HCT116 (cell line): Measurements from ENCODE around the gene SLC7A8. TPM values are rescaled to one million over a fixed set of nuclear protein-coding genes. Genes with fewer than 3 reads are reported as not detected.

ENCODE experiments used
- ATAC-seq: fragments of 200-7000 bp; cut with Tn5 transposase; 2 replicates; pipeline ENCODE4 v1.9.1; 2020; ENCODE audit warnings: mild to moderate bottlenecking, moderate library complexity
- BruUV-seq: library from RNA; stranded (reverse); fragments of 400-500 nt; replicated peaks from 2 replicates; lab custom pipeline; 2021; lab: Mats Ljungman, UMichigan
- CTCF ChIA-PET: fragments of 300-600 bp; sonication (Branson Sonifier 250); formaldehyde crosslinking; loops from one replicate; lab custom pipeline; 2021; ENCODE audit warnings: antibody characterized with exemption; lab: Charles Lee
- POLR2A ChIA-PET: fragments of 300-600, 350-600 bp; sonication (Branson Sonifier 250); formaldehyde crosslinking; loops from one replicate; lab custom pipeline; 2021; ENCODE audit warnings: antibody characterized with exemption; lab: Charles Lee
- RAD21 ChIA-PET, 2 experiments: fragments of 300-600 bp; sonication (Branson Sonifier 250); formaldehyde crosslinking; loops; one replicate each; lab custom pipeline; 2023; ENCODE audit warnings: low total read pairs in 2 of 2; ENCODE audit not compliant: uncharacterized antibody in 2 of 2, unreplicated experiment in 2 of 2, low non-redundant PET in 1 of 2; lab: Charles Lee
- DNase-seq: peaks from one replicate; pipeline ENCODE4 v3.0.0-alpha.2; 2010; ENCODE audit warnings: low read depth, low spot score
- H2AFZ ChIP-seq: fragments of 200-600 bp; shearing (Covaris generic), sonication (generic); 2 replicates; pipeline ENCODE4 v1.6.1; 2017; ENCODE audit warnings: low read depth, mixed run types, mixed read lengths, antibody characterized with exemption, low read length; ENCODE audit not compliant: poor library complexity, severe bottlenecking
- H3K27ac ChIP-seq: 2 replicates; pipeline ENCODE4 v1.5.1; 2012; ENCODE audit warnings: low read depth, low read length
- H3K27me3 ChIP-seq: fragments of 200-600 bp; sonication (generic); 2 replicates; pipeline ENCODE4 v1.6.1; 2016; ENCODE audit warnings: mixed run types, low read length, mixed read lengths; ENCODE audit not compliant: insufficient read depth
- H3K36me3 ChIP-seq, 2 experiments: fragments of 200-500 bp in 1 of 2; fragments of 200-600 bp in 1 of 2; sonication (Bioruptor generic) in 1 of 2; sonication (generic) in 1 of 2; 2 replicates each; pipeline versions ENCODE4 v1.5.1 to v1.6.1; 2014 to 2016; ENCODE audit warnings: low read length in 2 of 2, inconsistent platforms in 1 of 2, mixed read lengths in 1 of 2, mixed run types in 1 of 2; ENCODE audit not compliant: insufficient read depth in 2 of 2, control insufficient read depth in 1 of 2
- H3K4me1 ChIP-seq, 2 experiments: fragments of 200-600 bp in 1 of 2; sonication (generic) in 1 of 2; 2 replicates each; pipeline versions ENCODE4 v1.5.1 to v1.6.1; 2012 to 2017; ENCODE audit warnings: low read length in 2 of 2, inconsistent platforms in 1 of 2, mild to moderate bottlenecking in 1 of 2, mixed read lengths in 1 of 2, mixed run types in 1 of 2, moderate library complexity in 1 of 2; ENCODE audit not compliant: insufficient read depth in 2 of 2, control insufficient read depth in 1 of 2
- H3K4me2 ChIP-seq: fragments of 200-600 bp; sonication (generic); 2 replicates; pipeline ENCODE4 v1.6.1; 2017; ENCODE audit warnings: mixed run types, low read length, mixed read lengths
- H3K4me3 ChIP-seq, 2 experiments: fragments of 200-600 bp in 1 of 2; sonication (generic) in 1 of 2; replicated peaks in 1 of 2; 2 replicates each; pipeline ENCODE4 v1.5.1; 2011 to 2016; ENCODE audit warnings: low read length in 2 of 2, control low read depth in 1 of 2, low read depth in 1 of 2, mild to moderate bottlenecking in 1 of 2, mixed read lengths in 1 of 2, mixed run types in 1 of 2
- H3K79me2 ChIP-seq: fragments of 200-600 bp; sonication (generic); 2 replicates; pipeline ENCODE4 v1.6.1; 2017; ENCODE audit warnings: mild to moderate bottlenecking, mixed run types, low read length, moderate library complexity, mixed read lengths; ENCODE audit not compliant: insufficient read depth
- H3K9ac ChIP-seq: fragments of 200-600 bp; sonication (generic); 2 replicates; pipeline ENCODE4 v1.6.1; 2016; ENCODE audit warnings: low read length, mixed read lengths
- H3K9me2 ChIP-seq: fragments of 200-600 bp; sonication (generic), shearing (Covaris generic); 2 replicates; pipeline ENCODE4 v1.6.1; 2017; ENCODE audit warnings: mixed run types, mild to moderate bottlenecking, moderate library complexity; ENCODE audit not compliant: insufficient read depth
- H3K9me3 ChIP-seq, 2 experiments: fragments of 200-500 bp in 1 of 2; fragments of 200-600 bp in 1 of 2; sonication (Bioruptor generic) in 1 of 2; sonication (generic) in 1 of 2; 2 replicates each; pipeline ENCODE4 v1.6.1; 2014 to 2017; ENCODE audit warnings: low read length in 2 of 2, mixed read lengths in 2 of 2, inconsistent platforms in 1 of 2, low read depth in 1 of 2, mild to moderate bottlenecking in 1 of 2, mixed run types in 1 of 2, moderate library complexity in 1 of 2; ENCODE audit not compliant: control insufficient read depth in 1 of 2, insufficient read depth in 1 of 2
- H4K20me1 ChIP-seq: fragments of 200-600 bp; sonication (generic), shearing (Covaris generic); 2 replicates; pipeline ENCODE4 v1.6.1; 2017; ENCODE audit warnings: mixed run types, mild to moderate bottlenecking, moderate library complexity; ENCODE audit not compliant: insufficient read depth
- CTCF ChIP-seq, 3 experiments: fragments of 200-600 bp in 1 of 3; sonication (generic) in 1 of 3; IDR thresholded peaks in 2 of 3; conservative IDR thresholded peaks in 1 of 3; 2 replicates each; pipeline ENCODE4 v1.5.1; 2012 to 2017; ENCODE audit warnings: low read depth in 2 of 3, low read length in 2 of 3, antibody characterized with exemption in 1 of 3, borderline replicate concordance in 1 of 3, control low read depth in 1 of 3, mild to moderate bottlenecking in 1 of 3, mixed read lengths in 1 of 3, mixed run types in 1 of 3, moderate library complexity in 1 of 3; ENCODE audit not compliant: insufficient read depth in 1 of 3
- EZH2 ChIP-seq: fragments of 200-600 bp; sonication (generic); IDR thresholded peaks from 2 replicates; pipeline ENCODE4 v1.6.1; 2017; ENCODE audit warnings: antibody characterized with exemption, mixed run types
- SP1 ChIP-seq: IDR thresholded peaks from 2 replicates; pipeline ENCODE4 v1.6.1; 2012; ENCODE audit warnings: low read depth
- ZBTB33 ChIP-seq: IDR thresholded peaks from 2 replicates; pipeline ENCODE4 v1.6.1; 2011; ENCODE audit warnings: mild to moderate bottlenecking, low read length, moderate library complexity; ENCODE audit not compliant: insufficient replicate concordance; ENCODE audit errors: extremely low read depth
- ZNF274 ChIP-seq: fragments of 200-500 bp; sonication (Bioruptor generic); IDR thresholded peaks from 2 replicates; pipeline ENCODE4 v1.6.1; 2014; ENCODE audit warnings: mild to moderate bottlenecking, low read depth, low read length, inconsistent platforms
- intact Hi-C: fragments of 100-400 bp; cut with micrococcal nuclease; formaldehyde crosslinking; loops from 2 replicates; pipeline ENCODE4 v1.10.0; 2022
- total RNA-seq: library from RNA; stranded (reverse); gene quantifications from one replicate; pipeline ENCODE4 v1.2.1, GENCODE V29; 2021; ENCODE audit not compliant: unreplicated experiment

The SLC7A8 gene
- total RNA-seq, 1 experiment from 2014 or later: 5.3 TPM

- DNase-seq (no peak), ATAC-seq (no peak)
- TF ChIP-seq CTCF (IDR thresholded peaks at IDR 0.05 in 2 of 3, conservative IDR thresholded peaks at IDR 0.05 in 1 of 3; ENCODE audit: borderline replicate concordance in 1 of 3, insufficient read depth in 1 of 3, low read depth in 2 of 3, low read length in 2 of 3) (no peak), SP1 (no peak), ZNF274 (no peak), EZH2 (no peak), ZBTB33 (no peak)
- H3K4me3 ChIP-seq: no peak overlapping the region
- no peak overlapping the region for H3K9ac ChIP-seq
- intact Hi-C loops: no loop called here
- BruUV-seq: no TSS peak
- H3K79me2 ChIP-seq: no peaks in the 10 kb centered on the region
- no peaks in the 10 kb centered on the region for H3K36me3 ChIP-seq
- no peak overlapping the region for H2AFZ ChIP-seq
- no peaks in the 10 kb centered on the region for H3K9me2 ChIP-seq
- no peak overlapping the region for H3K4me2 ChIP-seq
- no peaks in the 10 kb centered on the region for H4K20me1 ChIP-seq
- CTCF ChIA-PET: interaction anchor here (2.1 kb wide), 1 partner anchor 60 kb away, joined by 5 read pairs; no protein-coding TSS in a partner anchor
- POLR2A ChIA-PET: no interaction called here
- no peaks in the 10 kb centered on the region for H3K9me3 ChIP-seq
- RAD21 ChIA-PET: no interaction called here
- H3K27ac ChIP-seq: no peak overlapping the region
- H3K27me3 ChIP-seq: no peaks in the 10 kb centered on the region
- H3K4me1 ChIP-seq: no peaks in the 10 kb centered on the region
Measured at GRCh38 chr14:23125011-23125410, 58.4 kb downstream of the SLC7A8 start.
